Trophoblast cell (in vitro differentiated cells and primary cell): ENCODE measurements around the gene SNRK.

Experiments used
- DNase-seq, 2 donors: peaks; one replicate each; pipeline ENCODE4 v3.0.0-alpha.2; 2016
- H2AFZ ChIP-seq: 2 replicates; pipeline ENCODE4 v1.6.1; 2013; ENCODE audit warnings: low read length, moderate library complexity, mild to moderate bottlenecking; ENCODE audit not compliant: insufficient read depth, poor library complexity
- H2AK5ac ChIP-seq: 2 replicates; pipeline ENCODE4 v1.6.1; 2013; ENCODE audit warnings: mild to moderate bottlenecking, low read length
- H2BK120ac ChIP-seq: 2 replicates; pipeline ENCODE4 v1.6.1; 2013; ENCODE audit warnings: low read length, mild to moderate bottlenecking, moderate library complexity; ENCODE audit not compliant: insufficient read depth, poor library complexity
- H2BK12ac ChIP-seq: 2 replicates; pipeline ENCODE4 v1.6.1; 2013; ENCODE audit warnings: mild to moderate bottlenecking, low read length, moderate library complexity
- H2BK5ac ChIP-seq: 2 replicates; pipeline ENCODE4 v1.6.1; 2013; ENCODE audit warnings: low read length, low read depth, moderate library complexity, mild to moderate bottlenecking; ENCODE audit not compliant: poor library complexity
- H3K14ac ChIP-seq: 2 replicates; pipeline ENCODE4 v1.6.1; 2013; ENCODE audit warnings: mild to moderate bottlenecking, low read length
- H3K18ac ChIP-seq: 2 replicates; pipeline ENCODE4 v1.6.1; 2013; ENCODE audit warnings: mild to moderate bottlenecking, low read length
- H3K23ac ChIP-seq: 2 replicates; pipeline ENCODE4 v1.6.1; 2013; ENCODE audit warnings: low read length
- H3K27ac ChIP-seq: 2 replicates; pipeline ENCODE4 v1.5.1; 2013; ENCODE audit warnings: low read depth, mild to moderate bottlenecking, inconsistent platforms, low read length, moderate library complexity
- H3K27me3 ChIP-seq: 2 replicates; pipeline ENCODE4 v1.6.1; 2013; ENCODE audit warnings: inconsistent platforms, mild to moderate bottlenecking, low read length, moderate library complexity; ENCODE audit not compliant: insufficient read depth
- H3K36me3 ChIP-seq, 2 experiments: 1 replicate in 1 of 2; 2 replicates in 1 of 2; pipeline ENCODE4 v1.6.1; 2013; ENCODE audit warnings: low read length in 2 of 2, mild to moderate bottlenecking in 2 of 2, moderate library complexity in 1 of 2; ENCODE audit not compliant: insufficient read depth in 2 of 2, control insufficient read depth in 1 of 2
- H3K4ac ChIP-seq: 2 replicates; pipeline ENCODE4 v1.6.1; 2013; ENCODE audit warnings: low read depth, mild to moderate bottlenecking, low read length, moderate library complexity
- H3K4me1 ChIP-seq, 2 experiments: 1 replicate in 1 of 2; 2 replicates in 1 of 2; pipeline ENCODE4 v1.6.1; 2013; ENCODE audit warnings: low read length in 2 of 2, mild to moderate bottlenecking in 2 of 2, moderate library complexity in 1 of 2; ENCODE audit not compliant: insufficient read depth in 2 of 2, control insufficient read depth in 1 of 2
- H3K4me2 ChIP-seq: 2 replicates; pipeline ENCODE4 v1.6.1; 2013; ENCODE audit warnings: inconsistent platforms, mild to moderate bottlenecking, low read length, moderate library complexity
- H3K4me3 ChIP-seq: 2 replicates; pipeline ENCODE4 v1.5.1; 2013; ENCODE audit warnings: mild to moderate bottlenecking, low read depth, low read length, inconsistent platforms
- H3K79me1 ChIP-seq: one replicate; pipeline ENCODE4 v1.6.1; 2013; ENCODE audit warnings: low read length
- H3K79me2 ChIP-seq: 2 replicates; pipeline ENCODE4 v1.6.1; 2013; ENCODE audit warnings: low read length, mild to moderate bottlenecking; ENCODE audit not compliant: control insufficient read depth, insufficient read depth, poor library complexity
- H3K9ac ChIP-seq: 2 replicates; pipeline ENCODE4 v1.6.1; 2013; ENCODE audit warnings: mild to moderate bottlenecking, low read length
- H3K9me3 ChIP-seq: 2 replicates; pipeline ENCODE4 v1.6.1; 2013; ENCODE audit warnings: low read depth, mild to moderate bottlenecking, control low read depth, inconsistent platforms, low read length; ENCODE audit not compliant: insufficient read depth
- H4K12ac ChIP-seq: 2 replicates; pipeline ENCODE4 v1.6.1; 2013; ENCODE audit warnings: low read depth, mild to moderate bottlenecking, low read length, moderate library complexity
- H4K8ac ChIP-seq: 2 replicates; pipeline ENCODE4 v1.6.1; 2013; ENCODE audit warnings: low read depth, mild to moderate bottlenecking, low read length, moderate library complexity
- H4K91ac ChIP-seq: one replicate; pipeline ENCODE4 v1.6.1; 2013; ENCODE audit warnings: low read depth, mild to moderate bottlenecking, low read length, moderate library complexity
- WGBS: extraction: QIAGEN DNeasy Blood & Tissue Kit; methylation state at CpG from one replicate; pipeline ENCODE4 v1.1.7; 2013; ENCODE audit warnings: missing lambda C conversion rate; ENCODE audit not compliant: insufficient read length, insufficient coverage; ENCODE audit errors: extremely low coverage; 5-methylcytosine and 5-hydroxymethylcytosine counted together

The SNRK gene

DNA sequence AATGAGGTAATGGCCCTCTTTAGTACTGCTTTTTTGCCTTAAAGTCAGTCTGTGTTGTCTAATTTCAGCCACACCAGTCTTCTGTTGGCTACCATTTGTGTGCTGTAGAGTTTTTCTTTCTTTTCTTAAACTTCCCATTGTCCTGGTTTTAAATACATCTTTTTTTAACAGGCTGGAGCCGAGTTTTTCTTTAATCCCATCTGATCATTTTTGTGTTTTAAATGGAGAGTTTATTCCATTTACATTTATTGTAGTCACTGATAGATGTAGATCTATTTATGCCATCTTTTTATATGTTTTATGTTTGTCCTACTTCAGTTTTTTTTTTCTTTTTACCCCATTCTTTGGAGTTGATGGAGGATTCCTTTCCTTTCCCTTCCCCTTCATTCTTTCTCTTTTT, 49.5 kb downstream of the SNRK start:
- Histone ChIP-seq H3K4me2 (no peak overlapping the region), H3K36me3 (peaks cover 15% of the 10 kb centered on the region in 2 experiments), H3K18ac (no peak overlapping the region), H3K9ac (no peak overlapping the region), H2BK5ac (no peak overlapping the region), H4K12ac (no peak overlapping the region), H4K8ac (no peak overlapping the region), H2AFZ (no peak overlapping the region), H4K91ac (no peak overlapping the region), H3K27ac (no peak overlapping the region), H3K4me1 (no peaks in the 10 kb centered on the region), H3K27me3 (no peaks in the 10 kb centered on the region), H3K9me3 (peaks cover 3% of the 10 kb centered on the region), H3K23ac (no peak overlapping the region), H3K4ac (no peak overlapping the region), H3K14ac (no peak overlapping the region), H3K79me1 (no peaks in the 10 kb centered on the region), H2BK120ac (no peak overlapping the region), H2BK12ac (no peak overlapping the region), H3K79me2 (no peaks in the 10 kb centered on the region), H2AK5ac (no peak overlapping the region), H3K4me3 (no peak overlapping the region)
- WGBS: no CpG with 5 or more reads among the region's 1 CpG
- DNase-seq: no peak

DNA sequence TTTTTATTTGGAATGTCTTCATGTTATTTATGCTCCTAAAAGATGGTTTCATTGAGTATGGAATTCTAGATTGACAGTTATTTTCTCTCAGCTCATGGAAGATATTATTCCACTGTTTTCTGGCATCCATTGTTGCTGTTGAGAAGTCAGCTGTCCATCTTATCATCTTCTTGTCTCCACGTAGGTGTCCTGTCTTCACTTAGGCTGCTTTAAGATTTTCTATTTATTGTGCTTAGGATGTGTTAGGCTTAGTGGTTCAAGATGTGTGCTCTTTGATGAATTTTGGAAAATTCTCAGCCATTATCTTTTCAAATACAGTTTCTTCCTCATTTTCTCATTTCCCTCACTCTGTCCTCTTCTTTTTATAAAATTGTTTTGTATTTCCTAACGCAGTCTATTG, 52.0 kb downstream of the SNRK start:
- no CpG with 5 or more reads among the region's 2 CpGs for WGBS

DNA sequence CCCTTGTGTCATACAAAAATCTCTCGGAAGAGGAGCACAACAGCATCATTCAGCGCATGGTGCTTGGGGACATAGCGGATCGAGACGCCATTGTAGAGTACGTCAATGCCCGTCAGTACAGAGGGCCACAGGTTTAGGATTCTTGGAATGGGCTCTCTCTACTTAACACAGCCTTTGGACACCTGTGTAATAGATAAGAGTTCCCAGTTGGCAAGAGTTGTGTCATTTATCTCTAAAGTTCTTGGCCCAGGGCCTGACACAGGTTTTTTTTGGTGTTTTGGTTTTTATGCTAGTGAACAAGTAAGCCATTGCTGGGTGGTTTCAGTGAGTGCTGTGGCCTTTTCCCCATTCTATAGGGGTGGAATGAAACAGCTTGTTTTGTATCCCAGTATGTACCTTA, 54.1 kb downstream of the SNRK start:
- Histone ChIP-seq H2BK12ac (no peak overlapping the region), H3K27ac (no peak overlapping the region), H4K12ac (no peak overlapping the region), H3K23ac (no peak overlapping the region), H3K9ac (no peak overlapping the region), H3K27me3 (no peaks in the 10 kb centered on the region), H3K9me3 (peaks cover 3% of the 10 kb centered on the region), H3K18ac (no peak overlapping the region), H4K8ac (no peak overlapping the region), H2BK5ac (no peak overlapping the region), H3K4me3 (no peak overlapping the region), H3K4ac (no peak overlapping the region), H2AFZ (no peak overlapping the region), H3K79me1 (no peaks in the 10 kb centered on the region), H2BK120ac (no peak overlapping the region), H3K14ac (no peak overlapping the region), H3K36me3 (peaks cover 14 to 22% of the 10 kb centered on the region in 2 experiments), H2AK5ac (no peak overlapping the region), H3K4me2 (no peak overlapping the region), H3K4me1 (no peaks in the 10 kb centered on the region), H3K79me2 (no peaks in the 10 kb centered on the region), H4K91ac (no peak overlapping the region)
- WGBS: no CpG with 5 or more reads among the region's 7 CpGs
- DNase-seq: no peak

More for the DNA sequence above, 52.0 kb downstream of the SNRK start:
- no peaks in the 10 kb centered on the region for H3K27me3 ChIP-seq
- no peak overlapping the region for H4K91ac ChIP-seq
- H2BK12ac ChIP-seq: no peak overlapping the region
- no peak overlapping the region for H2AK5ac ChIP-seq
- no peaks in the 10 kb centered on the region for H3K79me2 ChIP-seq
- no peak overlapping the region for H3K9ac ChIP-seq
- H3K9me3 ChIP-seq: peaks cover 3% of the 10 kb centered on the region
- no peak overlapping the region for H3K23ac ChIP-seq
- H2BK120ac ChIP-seq: no peak overlapping the region
- no peak overlapping the region for H3K4ac ChIP-seq
- H3K4me1 ChIP-seq: no peaks in the 10 kb centered on the region
- no peak overlapping the region for H3K18ac ChIP-seq
- no peak overlapping the region for H4K8ac ChIP-seq
- H2AFZ ChIP-seq: no peak overlapping the region
- H3K79me1 ChIP-seq: no peaks in the 10 kb centered on the region
- no peak overlapping the region for H3K27ac ChIP-seq
- H3K14ac ChIP-seq: no peak overlapping the region
- no peak overlapping the region for H3K4me2 ChIP-seq
- no peak overlapping the region for H4K12ac ChIP-seq
- no peak overlapping the region for H2BK5ac ChIP-seq
- no peak for DNase-seq
- peaks cover 16 to 25% of the 10 kb centered on the region in 2 experiments for H3K36me3 ChIP-seq
- no peak overlapping the region for H3K4me3 ChIP-seq

DNA sequence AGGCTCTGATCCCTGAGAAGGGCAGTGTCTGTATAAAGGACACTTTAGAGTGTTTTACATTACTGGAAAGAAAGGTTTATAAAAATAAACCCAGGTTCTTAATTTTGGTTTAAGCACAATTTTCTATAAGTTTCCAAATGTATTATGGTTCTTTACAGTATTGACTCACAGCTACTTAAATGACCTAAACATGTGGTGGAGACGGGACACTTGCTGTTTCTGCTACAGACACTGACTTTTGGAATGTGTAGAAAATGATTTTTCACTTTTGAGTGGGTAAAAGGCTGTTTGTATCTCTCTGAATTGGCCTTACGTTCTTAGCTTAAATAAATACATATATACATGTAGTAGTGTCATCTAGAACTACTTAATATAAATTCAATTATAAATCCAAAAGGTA, 55.4 kb downstream of the SNRK start:
- no peak overlapping the region for H3K18ac ChIP-seq

More for the DNA sequence above, 55.4 kb downstream of the SNRK start:
- H2AFZ ChIP-seq: no peak overlapping the region
- H3K4me2 ChIP-seq: no peak overlapping the region
- H3K4ac ChIP-seq: no peak overlapping the region
- no peak overlapping the region for H2BK120ac ChIP-seq
- H4K8ac ChIP-seq: no peak overlapping the region
- no peaks in the 10 kb centered on the region for H3K79me1 ChIP-seq
- H3K79me2 ChIP-seq: no peaks in the 10 kb centered on the region
- no peak overlapping the region for H3K4me3 ChIP-seq
- H3K27me3 ChIP-seq: no peaks in the 10 kb centered on the region
- no peak overlapping the region for H4K12ac ChIP-seq
- no peak overlapping the region for H3K9ac ChIP-seq
- H4K91ac ChIP-seq: no peak overlapping the region
- H3K9me3 ChIP-seq: peaks cover 3% of the 10 kb centered on the region
- H3K36me3 ChIP-seq: peaks cover 14 to 22% of the 10 kb centered on the region in 2 experiments
- H2BK12ac ChIP-seq: no peak overlapping the region
- no peak for DNase-seq
- no peaks in the 10 kb centered on the region for H3K4me1 ChIP-seq
- no peak overlapping the region for H3K14ac ChIP-seq
- H3K23ac ChIP-seq: no peak overlapping the region
- no peak overlapping the region for H3K27ac ChIP-seq
- no peak overlapping the region for H2BK5ac ChIP-seq
- H2AK5ac ChIP-seq: no peak overlapping the region
- no CpG with 5 or more reads among the region's 2 CpGs for WGBS
